SH-SY5Y (cell line): ENCODE measurements around the gene GNG7.

ENCODE experiments used
- GATA2 ChIP-seq: IDR thresholded peaks from 2 replicates; pipeline ENCODE4 v1.6.1; 2011; ENCODE audit warnings: mild to moderate bottlenecking, low read depth, low read length
- GATA3 ChIP-seq: IDR thresholded peaks from 2 replicates; pipeline ENCODE4 v1.6.1; 2011; ENCODE audit warnings: low read depth, mild to moderate bottlenecking, low read length, moderate library complexity

The GNG7 gene

GRCh38 chr19:2703691-2704216 lies 1.3 kb upstream of the GNG7 start:
- TF ChIP-seq GATA3 (no peak), GATA2 (no peak)

DNA sequence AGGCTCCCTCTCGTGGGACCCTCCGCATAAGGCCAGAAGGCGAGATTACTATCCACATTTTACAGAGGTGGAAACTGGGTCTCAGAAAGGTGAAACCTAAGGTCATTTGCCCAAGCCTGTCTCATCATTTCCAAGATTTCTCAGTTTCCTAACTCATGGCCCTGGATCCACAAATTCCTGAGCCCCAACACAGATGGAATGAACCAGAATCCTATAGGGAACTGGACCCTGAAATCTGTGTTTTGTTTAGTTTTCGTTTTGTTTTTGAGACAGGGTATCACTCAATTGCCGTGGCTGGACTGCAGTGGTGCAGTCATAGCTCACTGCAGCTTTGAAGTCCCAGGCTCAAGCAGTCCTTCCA lies 563 bp upstream of the GNG7 start:
- TF ChIP-seq GATA3 (no peak), GATA2 (no peak)

- TF ChIP-seq GATA3 (no peak), GATA2 (no peak)
Observed at GRCh38 chr19:2701361-2702169, 929 bp downstream of the GNG7 start.

GRCh38 chr19:2700660-2701360 lies 1.7 kb downstream of the GNG7 start:
- TF ChIP-seq GATA2 (no peak), GATA3 (no peak)

DNA sequence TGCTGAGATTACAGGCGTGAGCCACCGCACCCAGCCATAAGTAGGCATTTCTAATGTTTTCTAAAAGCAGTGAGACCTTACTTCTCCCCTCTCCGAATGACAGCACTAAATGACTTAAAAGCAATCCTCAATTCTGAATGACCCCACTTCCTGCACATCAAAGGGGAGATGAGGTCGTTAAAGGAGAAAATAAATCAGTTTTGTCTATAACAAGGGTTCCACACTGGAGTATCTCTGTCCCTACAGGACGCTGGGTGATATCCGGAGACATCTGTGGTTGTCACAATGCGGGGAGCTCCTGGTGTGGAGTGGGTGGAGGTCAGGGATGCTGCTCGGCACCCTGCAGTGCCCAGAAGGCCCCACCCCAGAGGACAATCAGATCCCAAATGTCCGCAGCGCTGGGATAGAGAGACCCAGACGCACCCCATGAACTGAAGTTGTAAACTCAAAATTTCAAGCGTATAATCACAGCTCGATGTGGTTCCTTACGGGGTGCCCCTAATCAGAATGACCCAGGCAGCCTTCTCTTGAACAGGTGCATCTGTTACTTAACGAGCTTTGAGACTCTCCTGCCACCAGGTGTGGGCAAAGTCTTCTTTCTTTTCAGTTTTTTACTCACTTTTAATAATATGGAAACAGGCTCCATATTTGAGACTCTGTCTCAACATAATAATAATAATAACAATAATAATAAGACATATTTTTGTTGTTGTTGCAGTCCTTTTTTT lies 2.9 kb downstream of the GNG7 start:
- TF ChIP-seq GATA3 (no peak), GATA2 (no peak)

DNA sequence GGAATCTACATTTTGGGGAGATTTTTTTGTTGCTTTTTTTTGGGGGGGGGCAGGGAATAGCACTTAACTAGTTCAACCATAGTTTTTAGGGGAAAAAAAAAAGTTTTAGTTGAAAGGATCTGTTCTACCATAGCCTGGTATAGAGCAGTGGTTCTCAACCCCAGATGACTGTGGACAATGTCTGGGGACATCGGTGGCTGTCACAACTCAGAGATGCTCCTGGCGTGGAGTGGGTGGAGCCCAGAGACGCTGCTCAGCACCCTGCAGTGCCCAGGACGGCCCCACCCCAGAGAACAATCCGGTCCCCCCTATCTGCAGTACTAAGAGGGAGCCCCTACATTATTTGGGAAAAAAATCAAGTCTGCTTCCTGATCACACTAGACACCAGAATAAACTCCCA lies 8.3 kb downstream of the GNG7 start:
- no peak for TF ChIP-seq GATA3
- no peak for TF ChIP-seq GATA2

GRCh38 chr19:2693492-2694160 lies 8.9 kb downstream of the GNG7 start:
- TF ChIP-seq GATA3, result no peak
- TF ChIP-seq GATA2, result no peak

DNA sequence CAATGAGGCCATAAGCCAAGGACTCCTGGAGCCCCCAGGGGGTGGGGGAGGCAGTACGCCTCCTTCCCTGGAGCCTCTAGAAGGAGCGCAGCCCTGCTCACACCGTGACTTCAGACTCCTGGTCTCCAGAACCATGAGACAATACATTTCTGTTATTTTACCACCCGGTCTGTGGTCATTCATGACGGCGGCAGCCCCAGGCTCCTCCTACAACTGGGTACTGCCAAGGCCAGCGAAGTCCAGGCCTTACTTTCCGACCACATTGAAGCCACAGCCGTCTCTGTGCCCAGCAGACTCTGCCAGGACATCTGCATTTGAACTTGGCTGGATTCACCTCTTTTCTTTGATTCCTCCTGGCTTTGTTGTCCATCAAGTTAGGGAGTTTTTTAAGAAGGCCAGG lies 10.5 kb downstream of the GNG7 start:
- no peak for TF ChIP-seq GATA2
- no peak for TF ChIP-seq GATA3

DNA sequence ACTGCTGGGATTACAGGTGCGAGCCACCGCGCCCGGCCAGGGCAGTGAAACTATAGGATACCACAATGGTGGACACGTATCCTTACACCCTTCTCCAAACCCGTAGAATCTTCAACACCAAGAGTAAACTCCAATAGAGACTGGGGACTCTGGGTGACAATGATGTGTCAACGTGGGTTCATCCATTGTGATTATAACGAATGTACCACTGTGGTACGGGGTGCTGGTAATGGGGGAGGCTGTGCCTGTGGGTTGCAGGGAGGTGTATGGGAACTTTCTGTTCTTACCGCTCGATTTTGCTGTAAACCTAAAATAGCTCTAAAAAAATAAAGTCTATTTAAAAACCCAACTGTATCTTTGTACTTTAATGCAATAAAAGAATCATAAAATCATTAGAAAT lies 11.6 kb downstream of the GNG7 start:
- TF ChIP-seq GATA2, result no peak
- TF ChIP-seq GATA3, result no peak

GRCh38 chr19:2686360-2686759 lies 16.1 kb downstream of the GNG7 start:
- TF ChIP-seq GATA3 (no peak), GATA2 (no peak)

- no peak for TF ChIP-seq GATA3
- TF ChIP-seq GATA2, result no peak
Observed at GRCh38 chr19:2685204-2685704, 17.2 kb downstream of the GNG7 start.

DNA sequence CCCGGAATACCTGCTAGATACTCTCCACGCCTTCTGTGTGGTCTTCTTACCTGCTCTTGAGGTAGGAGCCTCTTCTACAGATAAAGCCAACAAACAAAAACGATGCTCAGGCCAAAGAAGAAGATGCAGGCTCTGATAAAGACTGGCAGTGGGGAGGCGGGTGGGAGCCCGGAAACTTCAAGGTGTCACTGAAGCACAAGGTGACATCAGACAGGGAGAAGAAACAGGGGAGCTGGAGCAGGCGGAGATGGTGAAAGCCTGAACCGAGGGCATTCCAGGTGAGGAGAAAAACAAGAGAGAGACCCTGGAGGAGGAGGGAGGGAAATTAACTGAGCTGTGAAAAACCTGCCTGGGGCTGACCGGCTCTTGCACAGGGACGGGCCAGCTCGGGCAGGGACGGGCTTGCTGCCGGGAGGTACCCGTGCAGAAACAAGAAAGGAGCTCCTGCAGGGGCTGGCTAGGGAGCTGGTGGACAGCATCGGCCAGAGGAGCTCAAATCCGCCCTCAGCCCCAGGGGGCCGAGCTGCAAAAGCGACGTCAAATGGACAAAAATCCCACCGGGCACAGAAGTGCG lies 19.0 kb downstream of the GNG7 start:
- TF ChIP-seq GATA2, result no peak
- no peak for TF ChIP-seq GATA3

- TF ChIP-seq GATA3 (no peak), GATA2 (no peak)
Observed at GRCh38 chr19:2680808-2681207, 21.7 kb downstream of the GNG7 start.
